Measurements from ENCODE around the gene PRKCZ.

DNA sequence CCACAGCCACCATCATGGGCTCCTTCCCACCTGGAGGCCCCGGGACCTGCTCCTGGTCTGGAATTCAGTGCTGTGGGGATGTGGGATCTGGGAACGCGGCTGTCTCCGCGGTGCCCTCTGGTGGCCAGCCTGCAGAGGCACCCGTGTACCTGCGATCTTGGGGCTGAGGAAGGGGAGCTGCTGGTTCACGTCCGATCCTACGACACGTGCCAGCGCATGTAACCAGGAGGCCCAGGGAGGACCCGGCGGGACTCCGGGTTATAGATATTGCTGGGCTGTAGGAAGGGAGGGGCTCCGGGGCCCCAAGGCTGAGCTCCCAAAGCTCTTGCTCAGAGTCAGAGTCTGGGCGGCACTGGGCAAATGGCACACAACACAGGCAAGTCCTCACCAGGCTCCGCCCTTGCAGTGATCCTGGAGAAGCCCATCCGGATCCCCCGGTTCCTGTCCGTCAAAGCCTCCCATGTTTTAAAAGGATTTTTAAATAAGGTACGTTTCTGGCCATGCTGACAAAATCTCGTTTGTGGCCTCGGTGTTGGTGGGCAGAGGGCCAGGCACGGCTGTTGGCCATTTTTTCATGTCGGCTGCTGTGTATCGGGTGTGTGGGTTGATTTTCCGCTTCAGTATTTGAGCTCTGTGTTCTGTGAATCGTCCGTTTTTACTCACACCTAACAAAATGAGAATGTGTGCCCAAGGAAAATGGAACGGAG lies 124.3 kb downstream of the PRKCZ start:
- TF ChIP-seq EZH2phosphoT487 (IDR thresholded peaks at IDR 0.05; ENCODE audit: insufficient read depth, low read depth) (no peak), EZH2 (IDR thresholded peaks at IDR 0.05; ENCODE audit: insufficient read depth, poor library complexity, severe bottlenecking) (no peak)

Measured in GM23248 (cell line).